ENCODE results near the gene HSPB6. TPM values are rescaled to one million over a fixed set of nuclear protein-coding genes. Genes with fewer than 3 reads are reported as not detected.

Gene HSPB6
- total RNA-seq, 1 experiment from 2014 or later: 0.37 TPM

DNA sequence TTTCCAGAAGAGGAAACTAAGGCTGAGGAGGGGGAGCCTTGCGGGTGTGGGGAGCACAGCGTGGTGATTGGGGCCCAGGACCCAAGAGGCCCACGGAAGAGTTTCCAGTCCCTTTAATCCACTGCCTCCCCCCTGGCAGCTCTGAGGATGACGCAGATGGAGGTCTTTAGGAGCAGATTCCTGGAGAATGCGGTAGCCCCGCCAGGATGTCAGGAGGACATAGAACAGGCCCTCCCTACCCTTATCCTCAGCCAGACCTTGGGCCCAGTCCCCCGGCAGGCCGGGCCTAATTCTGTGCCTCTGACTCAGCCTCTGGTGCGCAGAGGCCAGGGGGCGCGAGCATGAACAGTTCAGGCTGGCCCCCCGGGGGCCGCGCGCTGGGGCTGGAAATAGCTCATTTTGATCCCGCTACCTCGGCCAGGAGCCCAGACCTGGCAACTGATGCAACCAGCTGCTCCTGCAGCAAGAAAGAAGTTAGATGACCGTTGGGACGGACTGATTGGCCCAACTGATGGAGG, 461 bp upstream of the HSPB6 start:
- Histone ChIP-seq H3K27ac (ENCODE audit: insufficient read length, low read depth, low read length) (no peak overlapping the region), H2BK120ac (ENCODE audit: low read depth, low read length, poor library complexity, severe bottlenecking) (no peak overlapping the region)

More for the DNA sequence above, 461 bp upstream of the HSPB6 start:
- peaks cover 15% of the 10 kb centered on the region for H3K23me2 ChIP-seq (ENCODE audit: insufficient read length, low read depth, low read length, poor library complexity, severe bottlenecking)
- no peaks in the 10 kb centered on the region for H3K9me3 Mint-ChIP-seq
- H2AK5ac ChIP-seq (ENCODE audit: insufficient read length, low read length): no peak overlapping the region
- H2AFZ ChIP-seq (ENCODE audit: low read length): no peak overlapping the region
- H3K27me3 ChIP-seq (ENCODE audit: insufficient read depth, low read length): no peaks in the 10 kb centered on the region
- peaks cover 5 to 27% (median 24%) of the 10 kb centered on the region in 3 experiments; a peak in 6 of 7 replicates for H3K36me3 Mint-ChIP-seq (ENCODE audit: insufficient read depth in 1 of 3, low read depth in 3 of 3)
- peak overlapping the region; percentile 33; the same call in 1 of the 2 replicates for H3K14ac ChIP-seq (ENCODE audit: insufficient read depth, low read length)
- no peaks in the 10 kb centered on the region for H4K20me1 ChIP-seq (ENCODE audit: control insufficient read depth, insufficient read depth, insufficient read length)
- no peak overlapping the region for H2BK20ac ChIP-seq (ENCODE audit: low read depth, low read length, poor library complexity, severe bottlenecking)
- peak overlapping the region; percentile 68 to 87 (median 86); a peak in 4 of 7 replicates for H3K27ac Mint-ChIP-seq
- H3T11ph ChIP-seq (ENCODE audit: low read length): no peak overlapping the region
- no peak overlapping the region for H4K5ac ChIP-seq (ENCODE audit: insufficient read length, low read depth, low read length)
- H2BK12ac ChIP-seq (ENCODE audit: insufficient read length, low read depth, low read length): no peak overlapping the region
- H3K4me1 ChIP-seq (ENCODE audit: insufficient read depth, low read length): no peaks in the 10 kb centered on the region
- no peak overlapping the region for H4K8ac ChIP-seq (replicated peaks; ENCODE audit: insufficient read length, low read depth, low read length)
- H3K4me3 Mint-ChIP-seq: peak overlapping the region; percentile 91 to 95
- no peak overlapping the region for H2BK5ac ChIP-seq (ENCODE audit: insufficient read length, low read length)
- no peak overlapping the region for H3K56ac ChIP-seq (ENCODE audit: insufficient read length, low read depth, low read length)
- H3K4me2 ChIP-seq (ENCODE audit: insufficient read depth, insufficient read length, low read length): peak overlapping the region; percentile 43
- peaks cover 7% of the 10 kb centered on the region for H3K27me3 Mint-ChIP-seq (ENCODE audit: low read depth)
- H3K4ac ChIP-seq (ENCODE audit: low read depth, low read length): no peak overlapping the region
- no CpG with 5 or more reads among the region's 19 CpGs for WGBS (ENCODE audit: extremely low coverage, insufficient read length, low lambda C conversion rate)
- H3K79me2 ChIP-seq (ENCODE audit: insufficient read depth, low read length): no peaks in the 10 kb centered on the region
- TF ChIP-seq, protein P1, sequence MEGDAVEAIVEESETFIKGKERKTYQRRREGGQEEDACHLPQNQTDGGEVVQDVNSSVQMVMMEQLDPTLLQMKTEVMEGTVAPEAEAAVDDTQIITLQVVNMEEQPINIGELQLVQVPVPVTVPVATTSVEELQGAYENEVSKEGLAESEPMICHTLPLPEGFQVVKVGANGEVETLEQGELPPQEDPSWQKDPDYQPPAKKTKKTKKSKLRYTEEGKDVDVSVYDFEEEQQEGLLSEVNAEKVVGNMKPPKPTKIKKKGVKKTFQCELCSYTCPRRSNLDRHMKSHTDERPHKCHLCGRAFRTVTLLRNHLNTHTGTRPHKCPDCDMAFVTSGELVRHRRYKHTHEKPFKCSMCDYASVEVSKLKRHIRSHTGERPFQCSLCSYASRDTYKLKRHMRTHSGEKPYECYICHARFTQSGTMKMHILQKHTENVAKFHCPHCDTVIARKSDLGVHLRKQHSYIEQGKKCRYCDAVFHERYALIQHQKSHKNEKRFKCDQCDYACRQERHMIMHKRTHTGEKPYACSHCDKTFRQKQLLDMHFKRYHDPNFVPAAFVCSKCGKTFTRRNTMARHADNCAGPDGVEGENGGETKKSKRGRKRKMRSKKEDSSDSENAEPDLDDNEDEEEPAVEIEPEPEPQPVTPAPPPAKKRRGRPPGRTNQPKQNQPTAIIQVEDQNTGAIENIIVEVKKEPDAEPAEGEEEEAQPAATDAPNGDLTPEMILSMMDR (conservative IDR thresholded peaks at IDR 0.05): no peak
- H3K18ac ChIP-seq (ENCODE audit: insufficient read length, low read depth, low read length): no peak overlapping the region
- H3K9ac ChIP-seq (ENCODE audit: extremely low read depth, insufficient read length, low read length): no peak overlapping the region
- H3K9me3 ChIP-seq (ENCODE audit: control insufficient read depth, low read depth, low read length): no peaks in the 10 kb centered on the region
- no peak for DNase-seq
- no peak overlapping the region for H4K91ac ChIP-seq (ENCODE audit: insufficient read length, low read depth, low read length)
- H3K4me1 Mint-ChIP-seq: peaks cover 12 to 23% of the 10 kb centered on the region in 2 experiments
- no peak overlapping the region for H2BK15ac ChIP-seq (ENCODE audit: low read depth, low read length)
- no peak overlapping the region for H3K23ac ChIP-seq (ENCODE audit: insufficient read length, low read depth, low read length)
- H3K79me1 ChIP-seq (ENCODE audit: insufficient read depth, low read depth, low read length, poor library complexity, severe bottlenecking): no peaks in the 10 kb centered on the region

Measured in H9 (cell line).